PFSK-1 (cell line): ENCODE results near the gene ZNF439.

Source experiments
- POLR2AphosphoS5 ChIP-seq: IDR thresholded peaks from 2 replicates; pipeline ENCODE4 v1.6.1; 2012; ENCODE audit warnings: low read depth, mild to moderate bottlenecking, control low read depth, low read length, moderate library complexity
- SIN3A ChIP-seq: IDR thresholded peaks from 2 replicates; pipeline ENCODE4 v1.6.1; 2012; ENCODE audit warnings: mild to moderate bottlenecking, low read length, moderate library complexity, borderline replicate concordance; ENCODE audit not compliant: insufficient read depth
- TAF1 ChIP-seq: IDR thresholded peaks from 2 replicates; pipeline ENCODE4 v1.6.1; 2012; ENCODE audit warnings: low read length, control low read depth, borderline replicate concordance; ENCODE audit not compliant: insufficient read depth
- TF ChIP-seq, protein P1 (sequence below), 2 experiments: IDR thresholded peaks; 2 replicates each; pipeline versions ENCODE4 v1.6.1 to v1.8.0; 2011 to 2012; ENCODE audit warnings: low read depth in 2 of 2, low read length in 2 of 2, control low read depth in 1 of 2, inconsistent platforms in 1 of 2, mild to moderate bottlenecking in 1 of 2, moderate library complexity in 1 of 2; ENCODE audit not compliant: insufficient read depth in 1 of 2

DNA sequence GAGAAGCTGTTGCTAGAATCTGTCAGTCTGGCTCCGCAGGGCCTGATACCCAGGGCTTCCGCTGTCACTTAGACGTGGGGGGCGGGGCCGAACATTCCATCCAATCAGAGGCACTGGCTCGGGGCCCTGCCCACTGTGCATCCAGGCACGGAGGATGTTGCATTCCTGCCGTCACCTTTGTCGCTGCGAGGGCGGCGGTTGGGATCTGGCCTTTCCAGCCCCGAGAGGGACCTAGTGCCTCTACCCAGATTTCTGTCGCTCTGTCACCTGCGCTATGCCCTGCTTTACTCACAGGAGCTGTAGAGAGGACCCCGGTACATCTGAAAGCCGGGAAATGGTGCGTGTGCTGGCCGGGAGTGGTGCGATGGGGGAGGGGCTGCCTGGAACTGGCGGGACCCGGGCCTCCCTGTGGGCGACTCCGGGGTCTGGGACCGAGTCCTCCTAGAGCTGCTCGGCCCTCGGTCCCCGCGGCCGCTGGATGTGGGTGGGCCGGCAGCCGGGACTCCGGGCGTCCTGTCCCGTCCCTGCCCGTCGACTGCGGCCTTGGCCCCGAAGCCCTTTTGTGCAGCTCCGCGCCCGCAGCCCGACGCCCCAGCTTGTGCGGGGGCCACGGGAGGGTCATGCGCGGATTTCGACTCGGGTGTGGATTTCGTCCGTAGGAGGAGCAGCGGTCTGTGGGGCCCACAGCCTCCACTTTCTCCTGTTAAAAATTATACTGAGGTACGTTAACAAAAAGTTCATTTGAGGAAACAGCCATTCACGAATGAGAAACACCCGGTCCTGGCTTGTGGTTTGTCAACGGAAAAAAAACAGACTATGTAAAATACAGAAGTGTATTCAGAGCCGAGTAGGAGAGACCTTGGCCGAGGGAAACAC, at the start of gene ZNF439:
- TF ChIP-seq SIN3A (no peak), POLR2AphosphoS5 (no peak; the same call in 1 of the 2 replicates), TAF1 (no peak)
- TF ChIP-seq, protein P1, sequence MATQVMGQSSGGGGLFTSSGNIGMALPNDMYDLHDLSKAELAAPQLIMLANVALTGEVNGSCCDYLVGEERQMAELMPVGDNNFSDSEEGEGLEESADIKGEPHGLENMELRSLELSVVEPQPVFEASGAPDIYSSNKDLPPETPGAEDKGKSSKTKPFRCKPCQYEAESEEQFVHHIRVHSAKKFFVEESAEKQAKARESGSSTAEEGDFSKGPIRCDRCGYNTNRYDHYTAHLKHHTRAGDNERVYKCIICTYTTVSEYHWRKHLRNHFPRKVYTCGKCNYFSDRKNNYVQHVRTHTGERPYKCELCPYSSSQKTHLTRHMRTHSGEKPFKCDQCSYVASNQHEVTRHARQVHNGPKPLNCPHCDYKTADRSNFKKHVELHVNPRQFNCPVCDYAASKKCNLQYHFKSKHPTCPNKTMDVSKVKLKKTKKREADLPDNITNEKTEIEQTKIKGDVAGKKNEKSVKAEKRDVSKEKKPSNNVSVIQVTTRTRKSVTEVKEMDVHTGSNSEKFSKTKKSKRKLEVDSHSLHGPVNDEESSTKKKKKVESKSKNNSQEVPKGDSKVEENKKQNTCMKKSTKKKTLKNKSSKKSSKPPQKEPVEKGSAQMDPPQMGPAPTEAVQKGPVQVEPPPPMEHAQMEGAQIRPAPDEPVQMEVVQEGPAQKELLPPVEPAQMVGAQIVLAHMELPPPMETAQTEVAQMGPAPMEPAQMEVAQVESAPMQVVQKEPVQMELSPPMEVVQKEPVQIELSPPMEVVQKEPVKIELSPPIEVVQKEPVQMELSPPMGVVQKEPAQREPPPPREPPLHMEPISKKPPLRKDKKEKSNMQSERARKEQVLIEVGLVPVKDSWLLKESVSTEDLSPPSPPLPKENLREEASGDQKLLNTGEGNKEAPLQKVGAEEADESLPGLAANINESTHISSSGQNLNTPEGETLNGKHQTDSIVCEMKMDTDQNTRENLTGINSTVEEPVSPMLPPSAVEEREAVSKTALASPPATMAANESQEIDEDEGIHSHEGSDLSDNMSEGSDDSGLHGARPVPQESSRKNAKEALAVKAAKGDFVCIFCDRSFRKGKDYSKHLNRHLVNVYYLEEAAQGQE (IDR thresholded peaks at IDR 0.05; ENCODE audit: insufficient read depth in 1 of 2, low read depth in 2 of 2, low read length in 2 of 2) = no peak
